Osteocyte (in vitro differentiated cells): Measurements from ENCODE around the gene SEMA4G. TPM values are rescaled to one million over a fixed set of nuclear protein-coding genes. Genes with fewer than 3 reads are reported as not detected.

Experiments used
- DNase-seq: peaks from one replicate; pipeline ENCODE4 v3.0.0; 2021; ENCODE audit warnings: mixed read lengths; ENCODE audit not compliant: unreplicated experiment; ENCODE audit errors: extremely low spot score
- H3K27ac Mint-ChIP-seq: one replicate; pipeline ENCODE4 v1.8.0; 2021; ENCODE audit warnings: mild to moderate bottlenecking, mixed read lengths; ENCODE audit not compliant: unreplicated experiment
- H3K27me3 Mint-ChIP-seq: one replicate; pipeline ENCODE4 v1.8.0; 2021; ENCODE audit warnings: mixed read lengths; ENCODE audit not compliant: unreplicated experiment
- H3K36me3 Mint-ChIP-seq: one replicate; pipeline ENCODE4 v1.8.0; 2021; ENCODE audit warnings: mixed read lengths; ENCODE audit not compliant: unreplicated experiment
- H3K4me1 Mint-ChIP-seq: one replicate; pipeline ENCODE4 v1.8.0; 2021; ENCODE audit warnings: mixed read lengths; ENCODE audit not compliant: unreplicated experiment
- H3K4me3 Mint-ChIP-seq: one replicate; pipeline ENCODE4 v1.8.0; 2021; ENCODE audit warnings: mild to moderate bottlenecking, moderate library complexity, mixed read lengths; ENCODE audit not compliant: unreplicated experiment
- H3K9me3 Mint-ChIP-seq: one replicate; pipeline ENCODE4 v1.8.0; 2021; ENCODE audit warnings: mixed read lengths; ENCODE audit not compliant: unreplicated experiment
- CTCF ChIP-seq: fragments of 200-600 bp; sonication (generic); IDR thresholded peaks from 2 replicates; pipeline ENCODE4 v1.5.0; 2021; ENCODE audit warnings: antibody characterized with exemption, mild to moderate bottlenecking, moderate library complexity
- total RNA-seq: library from RNA; stranded (reverse); gene quantifications from 2 replicates; pipeline ENCODE4 v1.2.1, GENCODE V29; 2021

SEMA4G gene
- total RNA-seq, 1 donor from 2014 or later = 7.1 TPM

GRCh38 chr10:101011517-101012423 is 42.5 kb downstream of the SEMA4G start:
- TF ChIP-seq CTCF = peak; percentile 35
- Mint-ChIP-seq H3K9me3 (no peaks in the 10 kb centered on the region), H3K4me3 (no peak overlapping the region), H3K4me1 (peaks cover 26% of the 10 kb centered on the region), H3K27ac (no peak overlapping the region), H3K27me3 (no peaks in the 10 kb centered on the region), H3K36me3 (no peaks in the 10 kb centered on the region)
- no peak for DNase-seq

GRCh38 chr10:101012525-101013364 is 43.4 kb downstream of the SEMA4G start:
- Mint-ChIP-seq H3K27me3 (no peaks in the 10 kb centered on the region), H3K4me3 (no peak overlapping the region), H3K36me3 (no peaks in the 10 kb centered on the region), H3K4me1 (peaks cover 26% of the 10 kb centered on the region), H3K27ac (peak overlapping the region; percentile 89), H3K9me3 (no peaks in the 10 kb centered on the region)
- peak; percentile 99 for TF ChIP-seq CTCF
- peak; percentile 97 for DNase-seq

GRCh38 chr10:101013365-101013825 is 44.1 kb downstream of the SEMA4G start:
- no peak for TF ChIP-seq CTCF
- Mint-ChIP-seq H3K27me3 (no peaks in the 10 kb centered on the region), H3K9me3 (no peaks in the 10 kb centered on the region), H3K27ac (peak overlapping the region; percentile 89), H3K4me3 (no peak overlapping the region), H3K36me3 (no peaks in the 10 kb centered on the region), H3K4me1 (peaks cover 27% of the 10 kb centered on the region)
- no peak for DNase-seq

- H3K27ac Mint-ChIP-seq = peak overlapping the region; percentile 71
- no peaks in the 10 kb centered on the region for H3K36me3 Mint-ChIP-seq
- peak; percentile 94 for DNase-seq
- H3K4me1 Mint-ChIP-seq = peaks cover 32% of the 10 kb centered on the region
- H3K4me3 Mint-ChIP-seq = no peak overlapping the region
- no peaks in the 10 kb centered on the region for H3K9me3 Mint-ChIP-seq
- H3K27me3 Mint-ChIP-seq = no peaks in the 10 kb centered on the region
- TF ChIP-seq CTCF = peak; percentile 85
Observed at GRCh38 chr10:101014230-101014884, 45.1 kb downstream of the SEMA4G start.
